Measurements from ENCODE around the gene LYRM7. TPM values are rescaled to one million over a fixed set of nuclear protein-coding genes. Genes with fewer than 3 reads are reported as not detected.
"Not testable (repeated sequence)": the region's sequence is repeated elsewhere in the genome, so short reads cannot be mapped to it uniquely, and the experiment has no call there.

The LYRM7 gene
- total RNA-seq, 2 donors from 2014 or later = 8.8 to 9.0 TPM

DNA sequence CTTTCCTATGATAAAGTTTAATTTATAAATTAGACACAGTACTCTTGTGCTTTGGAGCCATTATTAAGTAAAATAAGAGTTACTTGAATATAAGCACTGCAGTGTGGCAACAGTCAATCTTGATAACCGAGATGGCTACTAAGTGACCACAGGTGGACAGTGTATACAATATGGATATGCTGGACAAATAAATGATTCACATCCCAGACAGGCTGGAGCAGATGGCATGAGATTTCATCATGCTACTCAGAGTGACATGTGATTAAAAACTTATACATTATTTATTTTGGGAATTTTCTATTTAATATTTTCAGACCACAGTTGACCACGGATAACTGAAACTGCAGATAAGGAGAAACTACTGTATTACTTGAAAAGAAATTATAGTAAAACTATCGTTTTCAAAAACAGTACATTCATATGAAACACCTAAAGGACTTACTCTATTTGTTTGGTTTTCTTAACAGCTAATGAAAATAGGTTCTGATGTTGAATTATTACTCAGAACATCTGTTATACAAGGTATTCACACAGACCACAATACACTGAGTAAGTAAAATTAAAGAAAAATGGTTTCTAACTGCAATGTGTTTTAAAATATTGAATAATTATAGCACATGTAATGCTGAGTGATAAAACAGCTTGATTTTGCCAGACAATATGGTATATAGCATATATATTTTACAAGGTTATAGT lies 16.0 kb downstream of the LYRM7 start:
- Histone ChIP-seq H3K27me3 (ENCODE audit: control insufficient read depth, insufficient read depth, low read length, poor library complexity, severe bottlenecking) (no peaks in the 10 kb centered on the region), H3K9ac (ENCODE audit: extremely low read depth, low read length, poor library complexity, severe bottlenecking) (no peak overlapping the region), H3K4me1 (ENCODE audit: control insufficient read depth, insufficient read depth, low read length) (no peaks in the 10 kb centered on the region), H3K9me3 (ENCODE audit: control insufficient read depth, low read length) (no peaks in the 10 kb centered on the region), H3K27ac (ENCODE audit: low read depth, low read length) (no peak overlapping the region), H3K4me3 (ENCODE audit: low read length) (no peak overlapping the region), H3K36me3 (ENCODE audit: control insufficient read depth, insufficient read depth, low read length) (no peaks in the 10 kb centered on the region)
- TF ChIP-seq, protein P1, sequence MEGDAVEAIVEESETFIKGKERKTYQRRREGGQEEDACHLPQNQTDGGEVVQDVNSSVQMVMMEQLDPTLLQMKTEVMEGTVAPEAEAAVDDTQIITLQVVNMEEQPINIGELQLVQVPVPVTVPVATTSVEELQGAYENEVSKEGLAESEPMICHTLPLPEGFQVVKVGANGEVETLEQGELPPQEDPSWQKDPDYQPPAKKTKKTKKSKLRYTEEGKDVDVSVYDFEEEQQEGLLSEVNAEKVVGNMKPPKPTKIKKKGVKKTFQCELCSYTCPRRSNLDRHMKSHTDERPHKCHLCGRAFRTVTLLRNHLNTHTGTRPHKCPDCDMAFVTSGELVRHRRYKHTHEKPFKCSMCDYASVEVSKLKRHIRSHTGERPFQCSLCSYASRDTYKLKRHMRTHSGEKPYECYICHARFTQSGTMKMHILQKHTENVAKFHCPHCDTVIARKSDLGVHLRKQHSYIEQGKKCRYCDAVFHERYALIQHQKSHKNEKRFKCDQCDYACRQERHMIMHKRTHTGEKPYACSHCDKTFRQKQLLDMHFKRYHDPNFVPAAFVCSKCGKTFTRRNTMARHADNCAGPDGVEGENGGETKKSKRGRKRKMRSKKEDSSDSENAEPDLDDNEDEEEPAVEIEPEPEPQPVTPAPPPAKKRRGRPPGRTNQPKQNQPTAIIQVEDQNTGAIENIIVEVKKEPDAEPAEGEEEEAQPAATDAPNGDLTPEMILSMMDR (conservative IDR thresholded peaks at IDR 0.05) = no peak
- H3K4me1 Mint-ChIP-seq = no peaks in the 10 kb centered on the region
- WGBS, 2 experiments (ENCODE audit: insufficient coverage in 1 of 2, insufficient read length in 1 of 2) = 82 to 100% methylated on average over 1 to 3 of the region's 3 CpGs
- H3K9me3 Mint-ChIP-seq = no peaks in the 10 kb centered on the region
- no peak overlapping the region for H3K27ac Mint-ChIP-seq
- no peak overlapping the region for H3K4me3 Mint-ChIP-seq
- no peak for DNase-seq
- H3K27me3 Mint-ChIP-seq (ENCODE audit: insufficient read depth) = no peaks in the 10 kb centered on the region
- peaks cover 6% of the 10 kb centered on the region for H3K36me3 Mint-ChIP-seq (ENCODE audit: low read depth)

DNA sequence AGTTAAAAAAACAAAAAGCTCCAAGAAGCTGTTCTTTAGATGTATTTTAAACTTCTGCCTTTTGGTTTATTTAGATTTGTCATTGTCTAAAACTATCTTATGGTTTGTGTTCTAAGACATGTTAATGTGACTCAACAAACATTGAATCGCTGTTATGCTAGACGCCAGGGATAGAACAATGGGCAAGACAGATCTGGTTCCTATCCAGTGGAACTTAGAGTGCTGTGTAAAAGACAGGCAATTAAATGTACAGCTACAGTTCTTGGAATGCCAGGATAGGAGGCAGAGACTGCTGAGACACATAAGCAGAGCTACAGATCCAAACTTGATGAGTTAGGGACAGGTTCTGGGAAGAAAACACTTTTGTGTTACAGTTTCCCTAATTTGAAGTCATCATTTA lies 22.4 kb downstream of the LYRM7 start:
- H3K4me1 Mint-ChIP-seq = peaks cover 20% of the 10 kb centered on the region
- WGBS, 2 experiments (ENCODE audit: insufficient coverage in 1 of 2, insufficient read length in 1 of 2) = 76 to 93% methylated on average over 2 of the region's 2 CpGs
- H3K36me3 ChIP-seq (ENCODE audit: control insufficient read depth, insufficient read depth, low read length) = no peaks in the 10 kb centered on the region
- H3K36me3 Mint-ChIP-seq (ENCODE audit: low read depth) = peaks cover 4% of the 10 kb centered on the region
- H3K9me3 Mint-ChIP-seq = no peaks in the 10 kb centered on the region
- no peak overlapping the region for H3K27ac Mint-ChIP-seq
- H3K27ac ChIP-seq (ENCODE audit: low read depth, low read length) = no peak overlapping the region
- TF ChIP-seq, protein P1 (conservative IDR thresholded peaks at IDR 0.05) = no peak
- H3K27me3 ChIP-seq (ENCODE audit: control insufficient read depth, insufficient read depth, low read length, poor library complexity, severe bottlenecking) = no peaks in the 10 kb centered on the region
- peaks cover 6% of the 10 kb centered on the region for H3K4me1 ChIP-seq (ENCODE audit: control insufficient read depth, insufficient read depth, low read length)
- no peak overlapping the region for H3K4me3 ChIP-seq (ENCODE audit: low read length)
- no peak for DNase-seq
- no peak overlapping the region for H3K4me3 Mint-ChIP-seq
- no peaks in the 10 kb centered on the region for H3K9me3 ChIP-seq (ENCODE audit: control insufficient read depth, low read length)
- no peaks in the 10 kb centered on the region for H3K27me3 Mint-ChIP-seq (ENCODE audit: insufficient read depth)
- no peak overlapping the region for H3K9ac ChIP-seq (ENCODE audit: extremely low read depth, low read length, poor library complexity, severe bottlenecking)

DNA sequence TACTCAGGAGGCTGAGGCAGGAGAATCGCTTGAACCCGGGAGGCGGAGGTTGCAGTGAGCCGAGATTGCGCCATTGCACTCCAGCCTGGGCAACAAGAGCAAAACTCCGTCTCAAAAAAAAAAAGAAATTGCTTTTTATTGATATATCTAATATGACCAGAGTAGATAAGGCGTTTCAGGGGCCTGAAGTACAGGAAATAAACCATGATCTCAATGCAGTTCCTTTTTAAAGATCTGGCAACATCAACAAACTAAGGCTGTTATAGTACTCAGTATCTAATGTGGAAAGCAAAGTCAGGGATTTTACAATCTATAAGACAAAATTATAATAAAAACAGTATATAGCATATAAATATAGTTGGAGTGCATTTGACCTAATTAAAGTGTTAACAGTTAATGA lies 23.2 kb downstream of the LYRM7 start:
- H3K9me3 Mint-ChIP-seq; DNase-seq; H3K4me3 Mint-ChIP-seq; H3K9ac ChIP-seq (ENCODE audit: extremely low read depth, low read length, poor library complexity, severe bottlenecking); H3K9me3 ChIP-seq (ENCODE audit: control insufficient read depth, low read length); H3K27me3 Mint-ChIP-seq (ENCODE audit: insufficient read depth); H3K36me3 Mint-ChIP-seq (ENCODE audit: low read depth); H3K4me3 ChIP-seq (ENCODE audit: low read length); H3K27ac Mint-ChIP-seq; H3K27ac ChIP-seq (ENCODE audit: low read depth, low read length); H3K4me1 ChIP-seq (ENCODE audit: control insufficient read depth, insufficient read depth, low read length); H3K27me3 ChIP-seq (ENCODE audit: control insufficient read depth, insufficient read depth, low read length, poor library complexity, severe bottlenecking); H3K36me3 ChIP-seq (ENCODE audit: control insufficient read depth, insufficient read depth, low read length): not testable (repeated sequence)
- 100% methylated on average over 1 to 2 of the region's 7 CpGs for WGBS, 2 experiments (ENCODE audit: insufficient coverage in 1 of 2, insufficient read length in 1 of 2)
- H3K4me1 Mint-ChIP-seq = peaks cover 20% of the 10 kb centered on the region

DNA sequence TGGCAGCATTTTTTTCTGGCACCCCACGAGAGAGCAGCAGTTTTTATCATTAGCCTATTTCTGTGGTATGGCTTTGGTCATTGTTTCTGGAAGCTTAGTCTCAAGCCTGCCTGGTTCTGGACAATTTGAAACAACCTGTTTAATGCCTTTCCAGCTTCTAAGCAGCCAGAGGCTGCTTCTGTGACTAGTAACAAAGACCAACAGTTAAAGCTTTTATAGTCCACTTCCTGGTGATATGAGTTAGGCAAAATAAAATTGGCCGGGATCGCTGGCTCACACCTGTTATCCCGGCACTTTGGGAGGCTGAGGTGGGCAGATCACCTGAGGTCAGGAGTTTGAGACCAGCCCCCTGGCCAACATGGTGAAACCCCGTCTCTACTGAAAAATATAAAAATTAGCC lies 24.0 kb downstream of the LYRM7 start:
- H3K36me3 ChIP-seq (ENCODE audit: control insufficient read depth, insufficient read depth, low read length) = no peaks in the 10 kb centered on the region
- no peaks in the 10 kb centered on the region for H3K9me3 ChIP-seq (ENCODE audit: control insufficient read depth, low read length)
- no peak for DNase-seq
- no peak overlapping the region for H3K4me3 Mint-ChIP-seq
- H3K4me1 ChIP-seq (ENCODE audit: control insufficient read depth, insufficient read depth, low read length) = peaks cover 6% of the 10 kb centered on the region
- H3K9ac ChIP-seq (ENCODE audit: extremely low read depth, low read length, poor library complexity, severe bottlenecking) = no peak overlapping the region
- no peaks in the 10 kb centered on the region for H3K36me3 Mint-ChIP-seq (ENCODE audit: low read depth)
- H3K27me3 ChIP-seq (ENCODE audit: control insufficient read depth, insufficient read depth, low read length, poor library complexity, severe bottlenecking) = no peaks in the 10 kb centered on the region
- peak overlapping the region; percentile 58 for H3K27ac Mint-ChIP-seq
- 89 to 96% methylated on average over 4 to 5 of the region's 5 CpGs for WGBS, 2 experiments (ENCODE audit: insufficient coverage in 1 of 2, insufficient read length in 1 of 2)
- no peaks in the 10 kb centered on the region for H3K27me3 Mint-ChIP-seq (ENCODE audit: insufficient read depth)
- H3K9me3 Mint-ChIP-seq = no peaks in the 10 kb centered on the region
- no peak overlapping the region for H3K27ac ChIP-seq (ENCODE audit: low read depth, low read length)
- H3K4me3 ChIP-seq (ENCODE audit: low read length) = no peak overlapping the region
- TF ChIP-seq, protein P1 (conservative IDR thresholded peaks at IDR 0.05) = no peak
- peaks cover 20% of the 10 kb centered on the region for H3K4me1 Mint-ChIP-seq
